H54 (cell line): ENCODE results near the gene BCAS3.

Experiments
- DNase-seq: peaks from one replicate; pipeline ENCODE4 v3.0.0; 2011; ENCODE audit warnings: low spot score, mixed read lengths; ENCODE audit not compliant: insufficient read length
- FAIRE-seq: peaks from 3 replicates; lab custom pipeline; 2011; peaks lifted over from hg19 to GRCh38; lab: Jason Lieb, UNC
- POLR2A ChIP-seq: IDR thresholded peaks from 2 replicates; pipeline ENCODE4 v1.6.1; 2011; ENCODE audit warnings: low read depth, mild to moderate bottlenecking, low read length

Gene BCAS3

GRCh38 chr17:61362852-61363600 lies 685.4 kb downstream of the BCAS3 start:
- FAIRE-seq = no peak
- no peak for TF ChIP-seq POLR2A
- DNase-seq = no peak

GRCh38 chr17:61363601-61364462 lies 686.2 kb downstream of the BCAS3 start:
- TF ChIP-seq POLR2A = no peak
- no peak for FAIRE-seq
- DNase-seq = no peak

- no peak for DNase-seq
- TF ChIP-seq POLR2A = no peak
- no peak for FAIRE-seq
Observed at GRCh38 chr17:61364463-61364846, 686.8 kb downstream of the BCAS3 start.

- no peak for FAIRE-seq
- no peak for DNase-seq
- TF ChIP-seq POLR2A = no peak
Observed at GRCh38 chr17:61366076-61366714, 688.5 kb downstream of the BCAS3 start.

DNA sequence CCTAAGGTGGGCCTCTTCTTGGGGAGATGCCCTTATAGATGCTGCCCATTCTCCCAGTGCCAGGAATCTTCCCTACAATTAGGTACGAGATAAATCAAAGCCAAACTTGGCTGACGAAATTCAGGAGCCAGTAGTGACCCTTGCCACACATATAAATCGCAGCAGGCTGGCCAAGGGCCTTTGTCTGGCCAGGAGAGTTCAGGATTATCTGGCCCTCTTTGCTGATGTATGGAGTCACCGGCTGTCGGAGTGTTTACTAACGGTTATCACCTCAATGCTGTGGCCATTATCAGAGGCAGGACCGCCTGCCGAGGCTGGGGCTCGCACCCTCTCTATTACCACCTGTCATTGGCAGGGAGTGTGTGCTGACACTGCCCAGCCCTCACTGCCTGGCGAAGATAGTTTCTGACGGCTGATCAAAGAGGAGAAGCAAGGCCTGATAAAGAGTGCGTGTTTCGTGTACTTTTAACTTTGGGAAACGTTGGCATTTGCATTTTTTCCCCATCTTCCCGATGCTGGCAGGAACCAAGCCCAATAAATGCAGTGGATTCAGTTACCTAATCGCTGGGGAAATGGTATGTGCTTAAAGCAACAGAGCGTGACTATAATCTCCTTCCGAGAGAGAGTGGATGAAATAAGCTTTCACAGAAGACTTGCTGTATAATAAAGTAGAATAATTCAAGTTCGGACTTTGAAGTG lies 689.2 kb downstream of the BCAS3 start:
- no peak for TF ChIP-seq POLR2A
- FAIRE-seq (no peak), DNase-seq (no peak)

- TF ChIP-seq POLR2A = no peak
- FAIRE-seq (no peak), DNase-seq (no peak)
Observed at GRCh38 chr17:61368049-61368831, 690.6 kb downstream of the BCAS3 start.

DNA sequence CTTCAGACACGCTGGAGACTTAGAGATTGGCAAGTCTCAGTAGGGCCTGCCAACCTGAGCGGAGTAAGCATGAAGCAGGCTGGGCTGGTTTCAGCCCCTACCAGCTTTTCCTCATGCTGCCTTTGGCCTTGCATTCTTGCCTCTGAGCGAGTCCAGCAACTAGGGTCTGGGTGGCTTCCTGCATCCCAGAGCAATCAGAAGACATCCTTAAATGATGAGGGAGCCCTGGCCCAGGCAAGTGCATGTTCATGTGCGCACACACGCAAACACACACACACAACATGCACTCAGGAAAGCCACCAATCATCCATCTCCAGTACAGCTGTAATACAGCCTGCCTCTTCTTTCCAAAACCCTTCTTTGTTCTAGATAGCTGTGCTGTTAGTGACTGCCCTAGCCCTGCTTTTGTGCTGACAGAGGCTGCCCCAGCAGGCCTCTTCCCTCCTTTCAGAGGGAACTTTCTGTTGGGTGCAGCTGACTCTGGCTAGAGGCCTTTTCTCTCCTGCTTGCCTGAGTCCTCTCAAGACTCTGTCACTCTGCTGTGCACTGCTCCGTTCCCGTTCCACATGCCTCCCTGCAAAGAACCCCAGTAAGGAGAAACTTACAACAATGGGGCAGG lies 691.3 kb downstream of the BCAS3 start:
- FAIRE-seq (no peak), DNase-seq (no peak)
- TF ChIP-seq POLR2A = no peak

DNA sequence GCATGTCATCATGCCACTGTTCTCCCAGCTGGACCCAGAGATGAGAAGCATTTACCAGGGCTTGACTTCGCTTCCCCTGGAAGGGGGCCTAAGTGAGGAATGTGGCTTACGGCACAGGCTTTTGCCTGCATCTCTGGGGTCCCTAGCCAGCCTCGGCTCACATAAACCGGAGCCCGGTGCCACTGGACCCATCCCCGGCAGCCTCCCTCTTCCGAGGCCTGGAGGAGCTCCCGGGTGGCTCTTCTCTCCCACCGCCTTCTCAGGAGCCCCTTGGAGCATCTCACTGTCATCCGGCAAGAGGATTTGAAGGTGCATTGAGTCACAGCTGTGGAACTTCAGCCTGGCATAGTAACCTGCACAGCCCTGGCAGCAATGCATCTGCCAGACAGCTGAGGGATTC lies 692.1 kb downstream of the BCAS3 start:
- no peak for TF ChIP-seq POLR2A
- no peak for DNase-seq
- FAIRE-seq = no peak

GRCh38 chr17:61371179-61371578 lies 693.5 kb downstream of the BCAS3 start:
- DNase-seq = no peak
- no peak for TF ChIP-seq POLR2A
- FAIRE-seq = no peak

DNA sequence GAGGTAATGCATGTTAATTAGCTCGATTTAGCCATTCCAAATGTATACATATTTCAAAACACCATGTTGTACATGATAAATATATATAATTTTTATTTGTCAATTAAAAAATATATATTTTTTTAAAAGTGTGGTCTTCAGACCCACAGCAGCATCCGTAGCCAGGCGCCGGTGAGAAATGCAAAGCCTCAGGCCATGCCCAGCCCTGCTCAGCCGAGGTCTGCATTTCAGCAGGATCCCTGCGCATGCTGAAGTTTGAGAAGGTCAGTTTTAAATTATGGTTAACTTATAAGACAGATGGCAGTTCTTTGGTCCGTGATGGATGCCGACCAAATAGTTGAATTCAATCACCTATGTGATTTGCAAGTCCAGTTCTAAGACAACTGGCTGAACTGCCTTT lies 694.0 kb downstream of the BCAS3 start:
- TF ChIP-seq POLR2A = no peak
- no peak for DNase-seq

DNA sequence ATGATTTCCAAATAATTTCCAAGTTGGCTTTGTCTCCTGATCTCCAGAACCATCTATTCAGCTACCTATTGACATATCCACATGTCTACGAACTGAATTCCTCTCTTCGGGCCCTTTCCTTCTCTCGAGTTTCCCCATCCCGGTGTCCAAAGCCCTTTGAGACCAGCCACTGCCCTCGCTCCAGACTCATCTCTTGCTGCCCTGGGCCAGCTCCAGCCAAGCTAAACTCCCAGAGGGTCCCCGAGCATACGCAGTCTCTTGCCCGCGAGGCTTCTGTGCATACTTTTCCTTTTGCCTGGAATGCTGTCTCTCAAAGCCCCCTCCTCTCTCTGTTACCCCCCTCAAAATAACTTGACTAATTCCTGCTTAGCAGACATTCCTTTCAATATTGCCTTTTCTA lies 694.8 kb downstream of the BCAS3 start:
- no peak for DNase-seq
- no peak for FAIRE-seq
- TF ChIP-seq POLR2A = no peak

More for the DNA sequence above, 694.0 kb downstream of the BCAS3 start:
- FAIRE-seq = no peak
